ENCODE results near the gene B4GALT4. TPM values are rescaled to one million over a fixed set of nuclear protein-coding genes. Genes with fewer than 3 reads are reported as not detected.

Gene B4GALT4
- total and polyA plus RNA-seq, 2 experiments from 2014 or later, result 56.0 to 67.9 TPM

DNA sequence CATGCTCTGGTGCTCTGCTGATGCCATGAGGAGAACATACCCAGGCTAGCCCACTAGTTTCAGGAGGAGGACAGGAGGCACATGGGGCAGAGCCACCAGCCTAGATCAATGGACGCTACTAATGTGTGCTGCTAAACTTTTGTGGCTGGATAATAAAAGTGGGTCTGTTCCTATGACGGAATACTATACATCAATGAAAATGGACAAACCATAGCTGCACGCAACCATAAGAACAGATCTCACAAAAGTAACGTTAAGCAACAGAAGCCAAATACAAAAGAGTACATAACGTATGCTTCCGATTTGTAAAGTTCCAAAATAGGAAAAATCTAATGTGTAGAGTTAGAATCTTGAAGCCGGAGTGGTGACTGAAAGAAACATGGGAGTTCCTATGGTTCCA, 11.5 kb downstream of the B4GALT4 start:
- in situ Hi-C loops (cut with MboI), result no loop called here
- H3K9ac ChIP-seq, result no peak overlapping the region
- H3F3A ChIP-seq (ENCODE audit: insufficient read depth), result peaks cover 10% of the 10 kb centered on the region
- TF ChIP-seq EZH2 (IDR thresholded peaks at IDR 0.05; ENCODE audit: insufficient read depth, poor library complexity, severe bottlenecking) (no peak), EZH2phosphoT487 (IDR thresholded peaks at IDR 0.05; ENCODE audit: insufficient read depth, low read depth) (no peak)
- H3K36me3 ChIP-seq (ENCODE audit: low read depth), result peaks cover 60% of the 10 kb centered on the region
- no peak overlapping the region for H3K4me3 ChIP-seq
- no peaks in the 10 kb centered on the region for H3K27me3 ChIP-seq (replicated peaks; ENCODE audit: insufficient read depth)
- no peaks in the 10 kb centered on the region for H4K20me1 ChIP-seq (ENCODE audit: insufficient read depth)
- no peak overlapping the region for H2AFZ ChIP-seq
- no peak for DNase-seq
- H3K27ac ChIP-seq, result no peak overlapping the region
- peaks cover 63% of the 10 kb centered on the region for H3K79me2 ChIP-seq (ENCODE audit: insufficient read depth)
- no peaks in the 10 kb centered on the region for H3K9me2 ChIP-seq (ENCODE audit: insufficient read depth)
- H3K4me1 ChIP-seq (ENCODE audit: insufficient read depth), result peaks cover 18% of the 10 kb centered on the region
- H3K9me3 ChIP-seq (ENCODE audit: low read depth), result no peaks in the 10 kb centered on the region
- no peak overlapping the region for H3K4me2 ChIP-seq (ENCODE audit: unreplicated experiment)
- WGBS, 2 experiments (ENCODE audit: low coverage in 1 of 2, low lambda C conversion rate in 2 of 2, missing lambda C conversion rate in 2 of 2), result 82 to 84% methylated on average over 7 of the region's 7 CpGs

DNA sequence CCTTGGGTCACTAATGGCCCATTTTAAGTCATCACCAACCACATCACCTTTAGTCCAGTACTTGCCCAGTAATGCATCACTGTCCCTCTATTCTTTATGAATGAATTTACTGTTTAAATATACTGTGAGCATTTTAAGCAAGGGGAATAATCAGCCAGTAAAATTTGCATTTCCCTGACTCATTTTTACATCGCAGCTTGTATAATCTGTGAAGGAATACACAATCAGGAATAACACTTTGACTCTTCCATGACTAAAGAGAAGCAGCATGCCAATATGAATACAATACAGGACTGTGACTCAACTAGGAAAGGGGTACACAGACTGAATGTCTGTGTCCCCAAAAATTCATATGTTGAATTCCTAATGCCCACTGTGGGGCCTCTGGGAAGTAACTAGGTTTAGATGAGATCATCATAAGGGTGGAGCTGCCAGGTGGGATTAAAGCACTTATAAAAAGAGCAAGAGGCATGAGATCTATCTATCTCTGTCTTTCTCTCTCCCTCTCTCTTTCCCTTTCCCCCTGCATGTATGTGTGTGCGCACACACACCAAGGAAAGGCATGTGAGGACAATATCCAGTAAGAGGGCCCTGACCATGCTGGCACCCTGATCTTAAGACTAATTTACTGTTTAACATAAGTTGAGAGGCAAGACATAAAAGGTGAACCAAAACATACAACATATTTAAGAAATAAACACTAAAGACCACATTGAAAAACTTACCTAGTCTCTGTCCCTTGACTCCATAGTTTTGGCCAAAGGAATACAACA, 12.1 kb downstream of the B4GALT4 start:
- Histone ChIP-seq H3K36me3 (ENCODE audit: low read depth) (peaks cover 59% of the 10 kb centered on the region), H3K4me1 (ENCODE audit: insufficient read depth) (peaks cover 11% of the 10 kb centered on the region; the same call in 1 of the 2 replicates), H3K27me3 (replicated peaks; ENCODE audit: insufficient read depth) (no peaks in the 10 kb centered on the region), H3K9me2 (ENCODE audit: insufficient read depth) (no peaks in the 10 kb centered on the region), H3K9ac (no peak overlapping the region), H4K20me1 (ENCODE audit: insufficient read depth) (no peaks in the 10 kb centered on the region), H2AFZ (no peak overlapping the region), H3K4me3 (no peak overlapping the region), H3K79me2 (ENCODE audit: insufficient read depth) (peaks cover 57% of the 10 kb centered on the region), H3K4me2 (ENCODE audit: unreplicated experiment) (no peak overlapping the region), H3K9me3 (ENCODE audit: low read depth) (no peaks in the 10 kb centered on the region), H3K27ac (0 out of 2 replicates have a peak overlapping the region, but pooled peaks have one; percentile 22), H3F3A (ENCODE audit: insufficient read depth) (peaks cover 10% of the 10 kb centered on the region; the same call in 1 of the 2 replicates)
- in situ Hi-C loops (cut with MboI), result no loop called here
- 59% methylated on average over 2 of the region's 2 CpGs for WGBS, 2 experiments (ENCODE audit: low coverage in 1 of 2, low lambda C conversion rate in 2 of 2, missing lambda C conversion rate in 2 of 2)
- DNase-seq, result peak; percentile 29
- TF ChIP-seq EZH2 (IDR thresholded peaks at IDR 0.05; ENCODE audit: insufficient read depth, poor library complexity, severe bottlenecking) (no peak), EZH2phosphoT487 (IDR thresholded peaks at IDR 0.05; ENCODE audit: insufficient read depth, low read depth) (no peak)

DNA sequence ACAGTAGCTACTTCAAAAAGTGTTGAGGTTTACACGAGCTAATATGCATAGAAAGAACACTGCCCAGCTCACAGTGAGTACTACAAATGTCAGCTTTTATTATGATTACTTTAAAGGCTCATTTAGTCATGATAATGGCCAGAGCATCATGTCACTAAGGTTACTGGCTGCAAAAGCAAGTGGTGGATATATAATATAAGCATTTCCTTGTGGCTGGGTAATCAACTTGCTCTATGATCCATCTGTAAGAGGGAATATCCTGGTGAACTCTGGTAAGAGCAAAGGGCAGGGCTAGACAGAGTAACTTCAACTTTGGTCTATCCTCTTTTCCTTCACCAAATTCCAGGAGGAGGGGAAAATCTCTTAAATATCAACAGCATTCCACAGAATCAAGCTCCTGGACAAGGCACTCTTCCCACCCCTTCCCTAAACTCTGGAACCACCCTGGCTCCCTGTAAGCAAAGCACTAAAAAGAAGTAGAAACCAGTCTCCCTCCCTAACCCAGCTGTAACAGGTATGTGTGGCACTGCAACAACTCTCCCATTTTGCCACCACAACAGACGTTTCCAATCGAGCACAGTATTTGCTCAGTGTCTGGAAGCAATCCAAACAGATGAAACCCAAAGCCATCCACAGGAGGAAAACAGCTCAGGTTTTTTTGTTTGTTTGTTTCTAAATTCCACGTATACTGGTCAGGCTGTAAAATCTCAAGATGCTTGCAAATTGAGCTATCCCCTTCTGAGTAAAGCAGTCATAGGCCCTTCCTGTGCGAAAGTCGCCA, 13.4 kb downstream of the B4GALT4 start:
- H3K4me2 ChIP-seq (ENCODE audit: unreplicated experiment), result no peak overlapping the region
- H3K9me3 ChIP-seq (ENCODE audit: low read depth), result no peaks in the 10 kb centered on the region
- no peak overlapping the region for H3K4me3 ChIP-seq
- H3F3A ChIP-seq (ENCODE audit: insufficient read depth), result 0 out of 2 replicates have a peak, but pooled peaks cover 10% of the 10 kb centered on the region
- no peak overlapping the region for H2AFZ ChIP-seq
- H3K9me2 ChIP-seq (ENCODE audit: insufficient read depth), result no peaks in the 10 kb centered on the region
- H4K20me1 ChIP-seq (ENCODE audit: insufficient read depth), result no peaks in the 10 kb centered on the region
- in situ Hi-C loops (cut with MboI), result no loop called here
- H3K4me1 ChIP-seq (ENCODE audit: insufficient read depth), result peaks cover 9% of the 10 kb centered on the region; the same call in 1 of the 2 replicates
- H3K27ac ChIP-seq, result no peak overlapping the region
- peak; percentile 25 for DNase-seq
- peaks cover 45% of the 10 kb centered on the region for H3K79me2 ChIP-seq (ENCODE audit: insufficient read depth)
- no peaks in the 10 kb centered on the region for H3K27me3 ChIP-seq (replicated peaks; ENCODE audit: insufficient read depth)
- peaks cover 54% of the 10 kb centered on the region for H3K36me3 ChIP-seq (ENCODE audit: low read depth)
- H3K9ac ChIP-seq, result no peak overlapping the region
- TF ChIP-seq EZH2 (IDR thresholded peaks at IDR 0.05; ENCODE audit: insufficient read depth, poor library complexity, severe bottlenecking), result no peak
- TF ChIP-seq EZH2phosphoT487 (IDR thresholded peaks at IDR 0.05; ENCODE audit: insufficient read depth, low read depth), result no peak
- 65 to 67% methylated on average over 6 of the region's 6 CpGs for WGBS, 2 experiments (ENCODE audit: low coverage in 1 of 2, low lambda C conversion rate in 2 of 2, missing lambda C conversion rate in 2 of 2)

DNA sequence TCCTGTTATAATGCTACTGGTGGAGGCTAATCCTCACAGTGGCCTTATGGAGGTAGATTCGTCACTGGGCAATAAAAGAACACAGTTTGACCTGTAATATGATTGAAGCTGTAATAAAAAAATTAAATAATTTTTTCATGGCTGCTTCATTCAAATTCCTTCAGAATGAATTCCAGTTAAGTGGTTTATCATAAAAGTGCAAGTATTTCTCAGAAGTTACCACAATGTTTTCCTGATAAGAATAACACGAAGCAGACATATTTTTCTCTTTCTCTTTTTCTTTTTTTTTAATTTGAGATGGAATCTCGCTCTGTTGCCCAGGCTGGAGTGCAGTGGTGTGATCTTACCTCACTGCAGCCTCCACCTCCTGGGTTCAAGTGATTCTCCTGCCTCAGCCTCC, 15.6 kb downstream of the B4GALT4 start:
- H3K36me3 ChIP-seq (ENCODE audit: low read depth), result peaks cover 40% of the 10 kb centered on the region
- peaks cover 18% of the 10 kb centered on the region for H3K4me1 ChIP-seq (ENCODE audit: insufficient read depth)
- DNase-seq, result no peak
- no peak overlapping the region for H3K9ac ChIP-seq
- H3K4me3 ChIP-seq, result no peak overlapping the region
- no peak overlapping the region for H3K27ac ChIP-seq
- peaks cover 18% of the 10 kb centered on the region; the same call in 1 of the 2 replicates for H3F3A ChIP-seq (ENCODE audit: insufficient read depth)
- H3K27me3 ChIP-seq (replicated peaks; ENCODE audit: insufficient read depth), result no peaks in the 10 kb centered on the region
- H2AFZ ChIP-seq, result no peak overlapping the region
- no peak overlapping the region for H3K4me2 ChIP-seq (ENCODE audit: unreplicated experiment)
- peaks cover 32% of the 10 kb centered on the region for H3K79me2 ChIP-seq (ENCODE audit: insufficient read depth)
- 88 to 98% methylated on average over 3 of the region's 3 CpGs for WGBS, 2 experiments (ENCODE audit: low coverage in 1 of 2, low lambda C conversion rate in 2 of 2, missing lambda C conversion rate in 2 of 2)
- H3K9me3 ChIP-seq (ENCODE audit: low read depth), result no peaks in the 10 kb centered on the region
- in situ Hi-C loops (cut with MboI), result no loop called here
- TF ChIP-seq EZH2 (IDR thresholded peaks at IDR 0.05; ENCODE audit: insufficient read depth, poor library complexity, severe bottlenecking) (no peak), EZH2phosphoT487 (IDR thresholded peaks at IDR 0.05; ENCODE audit: insufficient read depth, low read depth) (no peak)
- no peaks in the 10 kb centered on the region for H4K20me1 ChIP-seq (ENCODE audit: insufficient read depth)
- H3K9me2 ChIP-seq (ENCODE audit: insufficient read depth), result no peaks in the 10 kb centered on the region
